Mesothelial cell of epicardium (in vitro differentiated cells): ENCODE results near the gene ROBO1. TPM values are rescaled to one million over a fixed set of nuclear protein-coding genes. Genes with fewer than 3 reads are reported as not detected.

ENCODE experiments used
- DNase-seq, 2 experiments: peaks; one replicate each; pipeline ENCODE4 v3.0.0; 2021; ENCODE audit warnings: low spot score in 2 of 2; ENCODE audit not compliant: unreplicated experiment in 2 of 2
- H3K27ac Mint-ChIP-seq: 2 replicates; pipeline ENCODE4 v1.8.0; 2021; ENCODE audit warnings: mixed read lengths
- H3K27me3 Mint-ChIP-seq: 2 replicates; pipeline ENCODE4 v1.8.0; 2021; ENCODE audit warnings: low read depth, mixed read lengths
- H3K36me3 Mint-ChIP-seq: 2 replicates; pipeline ENCODE4 v1.8.0; 2021; ENCODE audit warnings: mixed read lengths
- H3K4me1 Mint-ChIP-seq: 2 replicates; pipeline ENCODE4 v1.8.0; 2021; ENCODE audit warnings: mixed read lengths
- H3K4me3 Mint-ChIP-seq: 2 replicates; pipeline ENCODE4 v1.8.0; 2021; ENCODE audit warnings: mild to moderate bottlenecking, moderate library complexity, mixed read lengths
- H3K9me3 Mint-ChIP-seq: 2 replicates; pipeline ENCODE4 v1.8.0; 2021; ENCODE audit warnings: mixed read lengths
- total RNA-seq: library from RNA; stranded (reverse); gene quantifications from 3 replicates; pipeline ENCODE4 v1.2.1, GENCODE V29; 2021
- TF ChIP-seq, protein P1 (sequence below): fragments of 200-600 bp; sonication (generic); IDR thresholded peaks from one replicate; pipeline ENCODE4 v1.5.0; 2021; ENCODE audit warnings: antibody characterized with exemption; ENCODE audit not compliant: unreplicated experiment

ROBO1 gene
- total RNA-seq, 1 donor from 2014 or later: 143 TPM

- H3K9me3 Mint-ChIP-seq: no peaks in the 10 kb centered on the region
- no peak for DNase-seq
- peaks cover 7% of the 10 kb centered on the region for H3K27me3 Mint-ChIP-seq
- H3K4me1 Mint-ChIP-seq: peaks cover 7% of the 10 kb centered on the region
- no peaks in the 10 kb centered on the region for H3K36me3 Mint-ChIP-seq
- TF ChIP-seq, protein P1, sequence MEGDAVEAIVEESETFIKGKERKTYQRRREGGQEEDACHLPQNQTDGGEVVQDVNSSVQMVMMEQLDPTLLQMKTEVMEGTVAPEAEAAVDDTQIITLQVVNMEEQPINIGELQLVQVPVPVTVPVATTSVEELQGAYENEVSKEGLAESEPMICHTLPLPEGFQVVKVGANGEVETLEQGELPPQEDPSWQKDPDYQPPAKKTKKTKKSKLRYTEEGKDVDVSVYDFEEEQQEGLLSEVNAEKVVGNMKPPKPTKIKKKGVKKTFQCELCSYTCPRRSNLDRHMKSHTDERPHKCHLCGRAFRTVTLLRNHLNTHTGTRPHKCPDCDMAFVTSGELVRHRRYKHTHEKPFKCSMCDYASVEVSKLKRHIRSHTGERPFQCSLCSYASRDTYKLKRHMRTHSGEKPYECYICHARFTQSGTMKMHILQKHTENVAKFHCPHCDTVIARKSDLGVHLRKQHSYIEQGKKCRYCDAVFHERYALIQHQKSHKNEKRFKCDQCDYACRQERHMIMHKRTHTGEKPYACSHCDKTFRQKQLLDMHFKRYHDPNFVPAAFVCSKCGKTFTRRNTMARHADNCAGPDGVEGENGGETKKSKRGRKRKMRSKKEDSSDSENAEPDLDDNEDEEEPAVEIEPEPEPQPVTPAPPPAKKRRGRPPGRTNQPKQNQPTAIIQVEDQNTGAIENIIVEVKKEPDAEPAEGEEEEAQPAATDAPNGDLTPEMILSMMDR: no peak
- no peak overlapping the region for H3K27ac Mint-ChIP-seq
- H3K4me3 Mint-ChIP-seq: no peak overlapping the region
Measured at GRCh38 chr3:79587150-79587549, 180.6 kb downstream of the ROBO1 start.

- no peaks in the 10 kb centered on the region for H3K36me3 Mint-ChIP-seq
Measured at GRCh38 chr3:79586232-79586631, 181.6 kb downstream of the ROBO1 start.

DNA sequence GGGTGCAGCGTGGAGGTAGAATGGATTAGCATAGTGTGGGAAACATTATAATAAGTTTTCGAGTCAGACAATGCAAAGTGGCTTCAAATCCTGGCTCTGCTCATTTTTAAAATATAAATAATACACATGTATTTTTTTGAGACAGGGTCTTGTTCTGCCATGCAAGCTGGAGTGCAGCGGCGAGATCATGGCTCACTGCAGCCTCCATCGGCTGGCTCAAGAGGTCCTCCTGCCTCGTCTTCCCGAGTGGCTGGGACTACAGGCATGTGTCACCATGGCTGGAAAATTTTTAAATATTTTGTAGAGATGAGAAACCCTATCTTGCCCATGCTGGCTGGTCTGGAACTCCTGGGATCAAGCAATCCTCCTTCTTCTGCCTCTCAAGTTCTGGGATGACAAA, 194.9 kb downstream of the ROBO1 start:
- DNase-seq: no peak
- no peaks in the 10 kb centered on the region for H3K36me3 Mint-ChIP-seq
- H3K27ac Mint-ChIP-seq: no peak overlapping the region
- H3K27me3 Mint-ChIP-seq: no peaks in the 10 kb centered on the region
- TF ChIP-seq, protein P1: no peak
- no peaks in the 10 kb centered on the region for H3K9me3 Mint-ChIP-seq
- no peak overlapping the region for H3K4me3 Mint-ChIP-seq
- peaks cover 2% of the 10 kb centered on the region for H3K4me1 Mint-ChIP-seq

More at GRCh38 chr3:79586232-79586631, 181.6 kb downstream of the ROBO1 start:
- H3K4me1 Mint-ChIP-seq: peaks cover 5% of the 10 kb centered on the region
- H3K4me3 Mint-ChIP-seq: no peak overlapping the region
- peaks cover 7% of the 10 kb centered on the region for H3K27me3 Mint-ChIP-seq
- TF ChIP-seq, protein P1: no peak
- no peaks in the 10 kb centered on the region for H3K9me3 Mint-ChIP-seq
- no peak for DNase-seq
- no peak overlapping the region for H3K27ac Mint-ChIP-seq

- Mint-ChIP-seq H3K4me3 (no peak overlapping the region), H3K36me3 (no peaks in the 10 kb centered on the region), H3K27me3 (no peaks in the 10 kb centered on the region), H3K27ac (no peak overlapping the region), H3K9me3 (peaks cover 6% of the 10 kb centered on the region), H3K4me1 (peaks cover 4% of the 10 kb centered on the region)
- DNase-seq: no peak
- TF ChIP-seq, protein P1: no peak
Measured at GRCh38 chr3:79568938-79569337, 198.9 kb downstream of the ROBO1 start.

DNA sequence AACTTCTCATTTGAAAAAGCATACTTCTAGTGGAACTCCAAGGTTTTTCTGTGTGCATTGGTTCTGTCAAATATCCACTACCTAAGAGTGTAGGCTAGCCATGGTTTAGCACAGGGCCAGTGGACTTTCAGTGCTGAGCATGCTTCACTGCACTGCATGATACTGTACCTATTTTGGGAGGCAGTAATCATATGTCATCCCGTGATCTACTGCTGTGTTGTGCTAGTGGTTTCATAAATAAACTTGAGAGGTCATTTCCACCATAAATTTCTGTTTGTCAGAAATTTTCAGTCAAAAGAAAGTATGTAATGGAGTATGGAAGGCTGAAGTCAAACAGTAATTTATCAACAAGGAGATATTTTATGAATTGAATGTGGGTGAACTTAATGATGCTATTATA, 203.6 kb downstream of the ROBO1 start:
- Mint-ChIP-seq H3K27ac (no peak overlapping the region), H3K9me3 (peaks cover 6% of the 10 kb centered on the region), H3K4me1 (peaks cover 2% of the 10 kb centered on the region), H3K36me3 (no peaks in the 10 kb centered on the region), H3K4me3 (no peak overlapping the region), H3K27me3 (no peaks in the 10 kb centered on the region)
- no peak for DNase-seq
- TF ChIP-seq, protein P1: no peak

DNA sequence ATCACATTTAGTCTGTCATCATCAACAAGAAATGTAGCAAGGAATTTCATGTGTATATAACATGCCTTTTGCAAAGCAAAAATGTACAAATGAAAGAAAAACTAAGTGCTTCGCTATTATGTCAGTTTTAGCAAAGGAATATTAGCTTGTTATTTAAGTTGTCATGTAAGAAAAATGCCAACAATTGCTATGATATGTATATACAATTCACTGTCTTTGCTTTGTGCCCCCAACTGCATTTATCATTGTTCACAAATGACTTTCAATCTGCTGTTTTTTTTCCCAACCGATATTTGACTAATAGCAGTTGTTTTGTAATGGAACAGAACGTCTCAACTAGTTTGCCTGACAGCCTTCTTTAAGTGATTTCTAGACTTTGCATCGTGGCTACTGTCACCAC, 207.1 kb downstream of the ROBO1 start:
- TF ChIP-seq, protein P1: no peak
- H3K36me3 Mint-ChIP-seq: no peaks in the 10 kb centered on the region
- DNase-seq: no peak
- no peak overlapping the region for H3K27ac Mint-ChIP-seq
- H3K4me3 Mint-ChIP-seq: no peak overlapping the region
- H3K9me3 Mint-ChIP-seq: no peaks in the 10 kb centered on the region
- H3K4me1 Mint-ChIP-seq: peaks cover 2% of the 10 kb centered on the region
- no peaks in the 10 kb centered on the region for H3K27me3 Mint-ChIP-seq
